Neural cell (in vitro differentiated cells): Measurements from ENCODE around the gene RAMP2. TPM values are rescaled to one million over a fixed set of nuclear protein-coding genes. Genes with fewer than 3 reads are reported as not detected.
A peak's percentile ranks its signal among the peaks of the same experiment; 100 is the strongest.

Experiments
- H2AFZ ChIP-seq: fragments of 200-600, 300-800 bp; sonication (generic), shearing (Covaris generic); 2 replicates; pipeline ENCODE4 v1.6.0; 2014; ENCODE audit warnings: low read depth, mild to moderate bottlenecking, antibody characterized with exemption, low read length, moderate library complexity
- H3F3A ChIP-seq: fragments of 200-600 bp; shearing (Covaris generic); 2 replicates; pipeline ENCODE4 v1.6.1; 2016; ENCODE audit warnings: mild to moderate bottlenecking, moderate library complexity, mixed read lengths, antibody characterized with exemption, low read length; ENCODE audit not compliant: insufficient read depth, poor library complexity, severe bottlenecking
- H3K27ac ChIP-seq: fragments of 200-600, 300-800 bp; sonication (generic), shearing (Covaris generic); 2 replicates; pipeline ENCODE4 v1.5.1; 2014; ENCODE audit warnings: mild to moderate bottlenecking, low read length, moderate library complexity
- H3K27me3 ChIP-seq: fragments of 300-800, 200-600 bp; sonication (generic), shearing (Covaris generic); 2 replicates; pipeline ENCODE4 v1.6.0; 2014; ENCODE audit warnings: mild to moderate bottlenecking, low read depth, low read length, moderate library complexity; ENCODE audit not compliant: insufficient read depth
- H3K36me3 ChIP-seq: fragments of 300-800, 200-600 bp; sonication (generic), shearing (Covaris generic); 2 replicates; pipeline ENCODE4 v1.5.1; 2014; ENCODE audit warnings: mild to moderate bottlenecking, antibody characterized with exemption, low read length, moderate library complexity; ENCODE audit not compliant: insufficient read depth
- H3K4me2 ChIP-seq: fragments of 300-800, 200-600 bp; sonication (generic), shearing (Covaris generic); 2 replicates; pipeline ENCODE4 v1.6.0; 2014; ENCODE audit warnings: mild to moderate bottlenecking, low read length
- H3K4me3 ChIP-seq: fragments of 300-800, 200-600 bp; sonication (generic), shearing (Covaris generic); 2 replicates; pipeline ENCODE4 v1.5.1; 2014; ENCODE audit warnings: mild to moderate bottlenecking, low read length, moderate library complexity
- H3K79me2 ChIP-seq: fragments of 200-600 bp; shearing (Covaris generic); replicated peaks from 2 replicates; pipeline ENCODE4 v1.6.0; 2014; ENCODE audit warnings: mild to moderate bottlenecking, low read length, moderate library complexity; ENCODE audit not compliant: insufficient read depth
- H3K9ac ChIP-seq: fragments of 300-800, 200-600 bp; sonication (generic), shearing (Covaris generic); 2 replicates; pipeline ENCODE4 v1.6.1; 2016; ENCODE audit warnings: mild to moderate bottlenecking, low read length, mixed read lengths
- H3K9me2 ChIP-seq: fragments of 200-600 bp; shearing (Covaris generic); 2 replicates; pipeline ENCODE4 v1.6.1; 2016; ENCODE audit warnings: mild to moderate bottlenecking, low read length, mixed read lengths; ENCODE audit not compliant: insufficient read depth
- H3K9me3 ChIP-seq: fragments of 200-600, 300-800 bp; sonication (generic), shearing (Covaris generic); 2 replicates; pipeline ENCODE4 v1.6.1; 2016; ENCODE audit warnings: mild to moderate bottlenecking, mixed run types, low read length, moderate library complexity, mixed read lengths
- H4K20me1 ChIP-seq: fragments of 200-600 bp; shearing (Covaris generic); 2 replicates; pipeline ENCODE4 v1.6.1; 2016; ENCODE audit warnings: mild to moderate bottlenecking, mixed run types; ENCODE audit not compliant: insufficient read depth
- CTCF ChIP-seq: fragments of 450-650 bp; IDR thresholded peaks from 2 replicates; pipeline ENCODE4 v1.5.1; 2014; ENCODE audit warnings: antibody characterized with exemption, mild to moderate bottlenecking, moderate library complexity; ENCODE audit not compliant: poor library complexity, severe bottlenecking
- EP300 ChIP-seq: fragments of 450-650 bp; conservative IDR thresholded peaks from 2 replicates; pipeline ENCODE4 v1.6.1; 2014; ENCODE audit warnings: antibody characterized with exemption, mild to moderate bottlenecking, moderate library complexity; ENCODE audit not compliant: poor library complexity, severe bottlenecking
- EZH2 ChIP-seq: fragments of 200-600, 300-800 bp; shearing (Covaris generic), sonication (generic); IDR thresholded peaks from 2 replicates; pipeline ENCODE4 v1.6.1; 2014; ENCODE audit warnings: antibody characterized with exemption, low read length, borderline replicate concordance, mild to moderate bottlenecking; ENCODE audit not compliant: insufficient read depth, poor library complexity, severe bottlenecking
- MXI1 ChIP-seq: fragments of 450-650 bp; conservative IDR thresholded peaks from 2 replicates; pipeline ENCODE4 v1.6.1; 2014; ENCODE audit warnings: antibody characterized with exemption, mild to moderate bottlenecking; ENCODE audit not compliant: poor library complexity, severe bottlenecking
- RAD21 ChIP-seq: fragments of 450-650 bp; conservative IDR thresholded peaks from 2 replicates; pipeline ENCODE4 v1.6.1; 2014; ENCODE audit warnings: antibody characterized with exemption, mild to moderate bottlenecking, moderate library complexity
- REST ChIP-seq: IDR thresholded peaks from 2 replicates; pipeline ENCODE4 v1.6.1; 2012; ENCODE audit warnings: borderline replicate concordance
- SMC3 ChIP-seq: fragments of 450-650 bp; conservative IDR thresholded peaks from 2 replicates; pipeline ENCODE4 v1.6.1; 2014; ENCODE audit warnings: antibody characterized with exemption, mild to moderate bottlenecking, moderate library complexity; ENCODE audit not compliant: poor library complexity
- polyA minus RNA-seq: library from RNA; depleted of rRNA, polyadenylated mRNA; stranded (reverse); fragments of >200 nt; gene quantifications from 2 replicates; pipeline ENCODE4 v1.2.3, GENCODE V29; 2014
- polyA plus RNA-seq: library from polyadenylated mRNA; depleted of rRNA; stranded (reverse); fragments of >200 nt; gene quantifications from 2 replicates; pipeline ENCODE4 v1.2.3, GENCODE V29; 2014

Gene RAMP2
- polyA plus RNA-seq (0.96 and 2.1 TPM in 2 replicates), polyA minus RNA-seq (1.6 TPM in 1 of 2 replicates, not detected in the other)

- H3K36me3 ChIP-seq = no peaks in the 10 kb centered on the region
- peak within 1 kb of the TSS; percentile 61 for H3K4me3 ChIP-seq
- peak; percentile 41 for TF ChIP-seq REST
- TF ChIP-seq SMC3 = no peak
- peak; percentile 46 for TF ChIP-seq MXI1
- no peak for TF ChIP-seq RAD21
- no peak for TF ChIP-seq EP300
- TF ChIP-seq CTCF = no peak
- H2AFZ ChIP-seq = peak within 1 kb of the TSS; percentile 21
- no peaks in the 10 kb centered on the region for H3F3A ChIP-seq
- H3K27me3 ChIP-seq = peaks cover 29% of the 10 kb centered on the region
- no peaks in the 10 kb centered on the region for H3K9me2 ChIP-seq
- H4K20me1 ChIP-seq = no peaks in the 10 kb centered on the region
- no peaks in the 10 kb centered on the region for H3K9me3 ChIP-seq
- H3K79me2 ChIP-seq = no peaks in the 10 kb centered on the region
- H3K9ac ChIP-seq = peak within 1 kb of the TSS; percentile 49
- H3K4me2 ChIP-seq = no peak within 1 kb of the TSS
- H3K27ac ChIP-seq = no peak within 1 kb of the TSS
These were observed at the start of gene RAMP2 for GRCh38 chr17:42760652-42761581. Gene RAMP2, plus strand, starts transcription at chr17:42761227. Its CDS starts 35 bp downstream, at chr17:42761262.

GRCh38 chr17:42720996-42721583 lies 39.9 kb upstream of the RAMP2 start:
- no peak overlapping the region for H2AFZ ChIP-seq
- no peaks in the 10 kb centered on the region for H3F3A ChIP-seq
- no peaks in the 10 kb centered on the region for H3K79me2 ChIP-seq
- no peaks in the 10 kb centered on the region for H3K9me2 ChIP-seq
- no peak overlapping the region for H3K9ac ChIP-seq
- peaks cover 5% of the 10 kb centered on the region for H3K36me3 ChIP-seq
- no peak overlapping the region for H3K4me3 ChIP-seq
- H4K20me1 ChIP-seq = no peaks in the 10 kb centered on the region
- no peaks in the 10 kb centered on the region for H3K9me3 ChIP-seq
- no peak overlapping the region for H3K27ac ChIP-seq
- H3K27me3 ChIP-seq = no peaks in the 10 kb centered on the region
- no peak overlapping the region for H3K4me2 ChIP-seq
- TF ChIP-seq RAD21 (peak; percentile 71), SMC3 (peak; percentile 75), CTCF (peak; percentile 75), MXI1 (no peak), EZH2 (no peak)
